IMR-90 (cell line): ENCODE results near the gene CTNNA2. TPM values are rescaled to one million over a fixed set of nuclear protein-coding genes. Genes with fewer than 3 reads are reported as not detected.

ENCODE experiments used
- ATAC-seq: fragments of 200-7000 bp; cut with Tn5 transposase; 2 replicates; pipeline ENCODE4 v1.9.1; 2020; ENCODE audit warnings: low read depth, mild to moderate bottlenecking, moderate library complexity
- BruUV-seq: library from RNA; stranded (reverse); fragments of 400-500 nt; replicated peaks from 2 replicates; lab custom pipeline; 2021; lab: Mats Ljungman, UMichigan
- CTCF ChIA-PET: fragments of 300-600 bp; formaldehyde crosslinking; extraction: SDS; loops from one replicate; lab custom pipeline; 2021; ENCODE audit warnings: antibody characterized with exemption; lab: Yijun Ruan, JAX
- POLR2A ChIA-PET: fragments of 300-600 bp; sonication (Branson Sonifier 250); formaldehyde crosslinking; loops from one replicate; lab custom pipeline; 2022; ENCODE audit warnings: antibody characterized with exemption; ENCODE audit not compliant: unreplicated experiment; lab: Charles Lee
- DNase-seq: peaks from one replicate; pipeline ENCODE4 v3.0.0; 2013
- H2AFZ ChIP-seq: replicated peaks from 2 replicates; pipeline ENCODE3; 2013; ENCODE audit warnings: low read length, mild to moderate bottlenecking; ENCODE audit not compliant: poor library complexity
- H2AK5ac ChIP-seq: 2 replicates; pipeline ENCODE4 v1.6.1; 2013; ENCODE audit warnings: low read depth, low read length, inconsistent platforms
- H2AK9ac ChIP-seq: replicated peaks from 2 replicates; pipeline ENCODE3; 2013; ENCODE audit warnings: mild to moderate bottlenecking, low read depth, low read length, moderate library complexity; ENCODE audit not compliant: poor library complexity
- H2BK120ac ChIP-seq: 2 replicates; pipeline ENCODE4 v1.6.1; 2013; ENCODE audit warnings: low read depth, low read length, inconsistent platforms
- H2BK15ac ChIP-seq: 3 replicates; pipeline ENCODE4 v1.6.1; 2013; ENCODE audit warnings: low read depth, low read length, inconsistent platforms
- H2BK20ac ChIP-seq: 2 replicates; pipeline ENCODE4 v1.6.1; 2013; ENCODE audit warnings: low read depth, mild to moderate bottlenecking, inconsistent platforms, low read length, moderate library complexity
- H2BK5ac ChIP-seq: 2 replicates; pipeline ENCODE4 v1.6.1; 2013; ENCODE audit warnings: mild to moderate bottlenecking, low read depth, low read length, inconsistent platforms; ENCODE audit not compliant: poor library complexity, severe bottlenecking
- H3K14ac ChIP-seq: replicated peaks from 2 replicates; pipeline ENCODE4 v1.6.1; 2013; ENCODE audit warnings: low read depth, low read length, inconsistent platforms
- H3K18ac ChIP-seq: 2 replicates; pipeline ENCODE4 v1.6.1; 2013; ENCODE audit warnings: low read depth, low read length, control low read depth
- H3K23ac ChIP-seq: 2 replicates; pipeline ENCODE4 v1.6.1; 2013; ENCODE audit warnings: low read depth, low read length, inconsistent platforms
- H3K27ac ChIP-seq: 2 replicates; pipeline ENCODE4 v1.5.1; 2013; ENCODE audit warnings: mild to moderate bottlenecking, control low read depth, low read length; ENCODE audit not compliant: insufficient read depth
- H3K27me3 ChIP-seq: 2 replicates; pipeline ENCODE4 v1.6.1; 2013; ENCODE audit warnings: low read length; ENCODE audit not compliant: control insufficient read depth, insufficient read depth
- H3K36me3 ChIP-seq: 2 replicates; pipeline ENCODE4 v1.6.1; 2013; ENCODE audit warnings: low read length, mixed read lengths; ENCODE audit not compliant: control insufficient read depth, insufficient read depth
- H3K4ac ChIP-seq: 2 replicates; pipeline ENCODE4 v1.6.1; 2013; ENCODE audit warnings: low read depth, low read length, inconsistent platforms
- H3K4me1 ChIP-seq: 2 replicates; pipeline ENCODE4 v1.6.1; 2013; ENCODE audit warnings: low read length, mixed read lengths; ENCODE audit not compliant: control insufficient read depth, insufficient read depth
- H3K4me2 ChIP-seq: 2 replicates; pipeline ENCODE4 v1.6.1; 2013; ENCODE audit warnings: low read depth, mild to moderate bottlenecking, control low read depth, low read length, moderate library complexity
- H3K4me3 ChIP-seq: 2 replicates; pipeline ENCODE4 v1.5.1; 2013; ENCODE audit warnings: low read depth, mild to moderate bottlenecking, control low read depth, low read length, moderate library complexity; ENCODE audit not compliant: insufficient read depth
- H3K56ac ChIP-seq: 2 replicates; pipeline ENCODE4 v1.6.1; 2013; ENCODE audit warnings: low read length, inconsistent platforms; ENCODE audit not compliant: insufficient read depth; ENCODE audit errors: extremely low read depth
- H3K79me1 ChIP-seq, 2 experiments: 2 replicates each; pipeline ENCODE4 v1.6.1; 2013; ENCODE audit warnings: low read length in 2 of 2, inconsistent platforms in 1 of 2, low read depth in 1 of 2
- H3K9ac ChIP-seq: 2 replicates; pipeline ENCODE4 v1.6.1; 2013; ENCODE audit warnings: low read depth, low read length, control low read depth
- H3K9me1 ChIP-seq: 2 replicates; pipeline ENCODE4 v1.6.1; 2013; ENCODE audit warnings: low read length, inconsistent platforms; ENCODE audit not compliant: insufficient read depth
- H3K9me3 ChIP-seq: 2 replicates; pipeline ENCODE4 v1.6.1; 2013; ENCODE audit warnings: low read length; ENCODE audit not compliant: control insufficient read depth, insufficient read depth
- H4K20me1 ChIP-seq: 2 replicates; pipeline ENCODE4 v1.6.1; 2013; ENCODE audit warnings: low read length, inconsistent platforms; ENCODE audit not compliant: insufficient read depth
- H4K5ac ChIP-seq: 2 replicates; pipeline ENCODE4 v1.6.1; 2013; ENCODE audit warnings: mild to moderate bottlenecking, low read depth, low read length, control low read depth
- H4K8ac ChIP-seq, 2 experiments: 2 replicates each; pipeline ENCODE4 v1.6.1; 2013; ENCODE audit warnings: low read depth in 2 of 2, low read length in 2 of 2, control low read depth in 1 of 2, inconsistent platforms in 1 of 2
- H4K91ac ChIP-seq: 2 replicates; pipeline ENCODE4 v1.6.1; 2013; ENCODE audit warnings: low read depth, low read length, inconsistent platforms; ENCODE audit not compliant: insufficient read depth
- CEBPB ChIP-seq: IDR thresholded peaks from 2 replicates; pipeline ENCODE4 v1.6.1; 2012; ENCODE audit warnings: low read depth, low read length, improper control_type of control experiment
- RCOR1 ChIP-seq: IDR thresholded peaks from 2 replicates; pipeline ENCODE4 v1.6.1; 2012; ENCODE audit warnings: mild to moderate bottlenecking, low read length, improper control_type of control experiment; ENCODE audit not compliant: insufficient replicate concordance
- dilution Hi-C: fragments of 300-500 bp; cut with HindIII; formaldehyde crosslinking; loops from one replicate; pipeline ENCODE4 v1.14.3; 2018; ENCODE audit warnings: low sequenced_read_pairs; ENCODE audit not compliant: unreplicated experiment
- in situ Hi-C: fragments of 300-500 bp; cut with MboI; formaldehyde crosslinking; loops from 3 replicates; pipeline ENCODE4 v1.14.3; 2019; ENCODE audit warnings: low sequenced_read_pairs, inconsistent platforms, mixed read lengths
- intact Hi-C: fragments of 100-400 bp; cut with micrococcal nuclease; formaldehyde crosslinking; loops from 2 replicates; pipeline ENCODE4 v1.10.0; 2022
- polyA plus RNA-seq, 3 experiments: library from polyadenylated mRNA; depleted of rRNA; stranded (reverse); fragments of >200 nt; gene quantifications; 2 replicates each; pipeline ENCODE4 v1.2.3, GENCODE V29; 2012; ENCODE audit warnings: low replicate concordance in 1 of 3
- total RNA-seq: library from RNA; depleted of rRNA; stranded (reverse); fragments of >200 nt; gene quantifications from 2 replicates; pipeline ENCODE4 v1.2.3, GENCODE V29; 2012

The CTNNA2 gene
- total and polyA plus RNA-seq, 2 of the 4 experiments (the other 2 are of a cell fraction), result not detected

DNA sequence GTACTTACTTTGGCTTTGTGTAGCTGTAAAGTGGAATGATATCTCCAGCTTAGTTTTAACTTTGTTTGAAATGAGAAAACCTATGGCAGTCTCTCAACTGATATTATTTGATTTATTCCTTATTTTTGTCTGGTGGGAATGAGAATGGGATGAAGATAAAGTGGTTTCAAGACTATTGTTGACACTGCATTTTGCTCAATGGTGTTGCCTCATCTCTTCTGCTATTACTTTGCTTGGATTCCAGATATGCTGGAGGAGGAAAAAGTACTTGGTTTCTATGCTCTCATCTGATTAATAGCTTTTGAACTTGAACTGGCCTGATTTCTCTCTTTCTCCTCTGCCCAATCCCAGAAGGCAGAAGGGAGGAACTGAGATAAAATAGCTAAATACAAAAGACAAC, 198.2 kb downstream of the CTNNA2 start:
- POLR2A ChIA-PET, result no interaction called here
- BruUV-seq, result no TSS peak
- in situ Hi-C loops, result no loop called here

More for the DNA sequence above, 198.2 kb downstream of the CTNNA2 start:
- no peaks in the 10 kb centered on the region for H3K9me1 ChIP-seq
- dilution Hi-C loops, result no loop called here
- H3K27ac ChIP-seq, result no peak overlapping the region
- H3K4me2 ChIP-seq, result no peak overlapping the region
- ATAC-seq (no peak), DNase-seq (no peak)
- H3K79me1 ChIP-seq, result no peaks in the 10 kb centered on the region
- H3K56ac ChIP-seq, result no peak overlapping the region
- no peak overlapping the region for H3K23ac ChIP-seq
- no peaks in the 10 kb centered on the region for H3K36me3 ChIP-seq
- no peak overlapping the region for H3K18ac ChIP-seq
- intact Hi-C loops, result no loop called here
- H2BK20ac ChIP-seq, result no peak overlapping the region
- no peak overlapping the region for H2AK9ac ChIP-seq
- no peak overlapping the region for H3K9ac ChIP-seq
- no peak overlapping the region for H4K5ac ChIP-seq
- no peaks in the 10 kb centered on the region for H3K4me1 ChIP-seq
- H4K8ac ChIP-seq, result no peak overlapping the region
- H3K14ac ChIP-seq, result no peak overlapping the region
- no peaks in the 10 kb centered on the region for H4K20me1 ChIP-seq
- no peak overlapping the region for H2BK120ac ChIP-seq
- H2BK15ac ChIP-seq, result no peak overlapping the region
- no peak overlapping the region for H2BK5ac ChIP-seq
- no peak overlapping the region for H2AFZ ChIP-seq
- no peak overlapping the region for H3K4ac ChIP-seq
- H3K27me3 ChIP-seq, result no peaks in the 10 kb centered on the region
- H3K4me3 ChIP-seq, result no peak overlapping the region
- H4K91ac ChIP-seq, result no peak overlapping the region
- no peaks in the 10 kb centered on the region for H3K9me3 ChIP-seq
- CTCF ChIA-PET, result interaction anchor here (0.6 to 1.4 kb wide), 2 partner anchors 18 to 88 kb away, joined by 3 read pairs; no protein-coding TSS in a partner anchor
- no peak overlapping the region for H2AK5ac ChIP-seq
- no peak for TF ChIP-seq RCOR1
- TF ChIP-seq CEBPB, result 0 out of 2 replicates have a peak, but pooled peaks have one; percentile 34
